CD1c-positive myeloid dendritic cell (primary cell): ENCODE results near the gene WDR26.
"Not testable (repeated sequence)": the region's sequence is repeated elsewhere in the genome, so short reads cannot be mapped to it uniquely, and the experiment has no call there.

Experiments used
- DNase-seq: peaks from one replicate; pipeline ENCODE4 v3.0.0-alpha.2; 2016; ENCODE audit errors: extremely low spot score

WDR26 gene

DNA sequence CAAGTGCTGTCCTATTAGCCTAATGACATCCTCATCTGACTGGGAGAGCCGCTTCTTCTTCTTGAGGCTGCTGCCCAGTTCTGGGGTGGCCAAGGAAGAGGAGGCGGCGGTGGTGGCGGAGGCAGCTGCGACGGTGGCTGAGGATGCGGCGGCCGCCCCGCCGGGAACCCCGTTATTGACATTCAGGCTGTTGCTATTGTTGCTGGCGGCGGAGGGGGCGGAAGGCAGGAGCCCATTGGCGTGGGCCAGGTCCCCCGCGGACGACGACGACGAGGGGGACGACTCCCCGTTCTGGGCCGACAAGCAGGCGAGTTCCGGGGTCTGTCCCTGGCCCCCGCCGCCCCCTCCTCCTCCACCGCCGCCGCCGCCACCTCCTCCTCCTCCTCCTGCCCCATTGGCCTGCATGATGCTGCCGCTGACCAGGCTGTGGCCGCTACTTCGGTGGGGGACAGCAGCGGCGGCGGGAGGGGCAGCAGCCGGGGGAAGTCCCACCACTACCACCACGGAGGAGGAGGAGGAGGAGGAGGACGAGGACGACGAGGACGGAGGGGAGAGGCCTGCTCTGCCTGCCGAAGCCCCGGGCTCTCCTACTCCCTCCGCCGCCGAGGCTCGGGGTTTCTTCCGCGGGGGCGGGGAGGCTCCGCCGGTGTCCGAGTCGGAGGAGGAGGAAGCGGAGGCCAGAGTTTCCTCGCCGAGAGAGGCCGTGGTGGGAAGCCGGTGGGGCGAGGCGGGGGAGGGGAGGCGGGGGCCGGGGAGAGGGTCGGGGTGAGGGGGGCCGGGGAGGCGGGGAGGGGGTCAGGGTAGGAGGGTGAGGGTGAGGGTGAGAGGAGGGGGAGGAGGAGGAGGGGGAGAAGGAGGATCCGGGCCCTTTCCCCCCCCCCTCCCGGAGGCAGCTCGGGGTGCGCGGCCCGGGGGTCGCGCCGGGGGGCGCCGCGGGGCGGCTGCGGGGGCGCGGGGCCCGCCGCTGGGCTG lies 610 bp downstream of the WDR26 start:
- peak; percentile 59 for DNase-seq

DNA sequence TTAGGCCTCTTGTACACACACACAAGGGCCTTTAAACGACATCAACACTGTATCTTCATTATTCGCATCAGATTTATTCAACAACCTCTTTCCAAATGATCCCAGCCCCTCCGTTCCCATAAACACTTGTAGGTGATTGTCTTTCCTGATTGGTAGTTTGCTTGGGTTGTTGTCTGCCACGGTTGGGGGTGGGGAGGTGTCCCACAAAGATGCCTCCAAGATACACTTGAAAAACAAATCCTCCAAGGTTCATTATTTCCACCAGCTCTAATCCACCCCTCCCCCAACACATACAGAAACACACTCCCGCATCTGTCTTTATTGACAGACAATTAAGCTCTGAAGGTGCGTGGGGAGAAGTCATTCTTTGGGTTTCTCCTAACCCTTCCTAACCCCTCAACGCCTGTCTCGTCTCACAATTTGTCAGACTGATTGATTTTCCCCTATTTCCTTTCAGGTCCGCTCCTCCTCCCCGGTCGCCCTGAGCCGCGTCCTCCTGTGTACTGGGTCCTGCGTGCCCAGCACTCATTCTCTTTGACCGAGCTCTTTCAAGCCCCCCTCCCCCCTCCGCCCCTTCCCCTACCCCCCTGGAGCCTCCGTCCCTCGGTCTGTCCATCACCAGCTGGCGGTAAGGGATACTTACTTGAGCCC lies 1.4 kb downstream of the WDR26 start:
- DNase-seq = peak; percentile 4

DNA sequence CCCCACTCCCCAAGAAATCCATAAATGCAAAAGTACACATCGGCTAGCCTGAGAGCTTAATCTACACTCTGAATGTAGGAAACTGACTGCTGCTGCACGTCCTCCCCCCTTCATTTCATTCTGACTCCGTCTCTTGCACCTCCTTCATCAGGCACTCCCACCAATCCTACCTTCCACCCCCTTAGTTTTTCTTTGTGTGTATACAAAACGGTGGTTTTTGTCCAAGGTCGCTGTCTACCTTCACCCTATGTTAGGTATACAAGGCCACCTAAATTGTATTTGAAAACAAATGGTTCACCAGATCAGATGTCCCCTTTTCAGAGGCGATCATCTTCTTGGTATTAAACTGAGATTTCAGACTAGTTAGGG lies 1.9 kb downstream of the WDR26 start:
- no peak for DNase-seq

DNA sequence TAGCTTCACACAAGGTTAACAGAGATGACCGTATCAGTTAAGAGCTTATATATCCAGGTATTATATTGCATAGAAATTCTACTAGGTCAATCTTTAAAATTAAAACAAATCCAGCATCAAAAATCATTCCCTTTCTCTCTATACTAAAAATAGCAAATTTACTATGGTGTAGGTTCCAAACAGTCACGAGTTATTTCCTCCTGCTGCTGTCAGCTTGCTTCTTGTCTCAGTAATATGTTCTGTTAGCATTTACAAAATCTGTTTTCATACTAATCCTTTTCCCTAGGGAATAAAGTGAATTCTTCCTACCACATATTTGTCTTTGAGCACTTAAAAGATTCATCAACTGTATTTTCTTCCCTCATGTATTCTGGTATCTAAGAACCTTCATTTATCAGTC lies 2.5 kb downstream of the WDR26 start:
- DNase-seq = no peak

DNA sequence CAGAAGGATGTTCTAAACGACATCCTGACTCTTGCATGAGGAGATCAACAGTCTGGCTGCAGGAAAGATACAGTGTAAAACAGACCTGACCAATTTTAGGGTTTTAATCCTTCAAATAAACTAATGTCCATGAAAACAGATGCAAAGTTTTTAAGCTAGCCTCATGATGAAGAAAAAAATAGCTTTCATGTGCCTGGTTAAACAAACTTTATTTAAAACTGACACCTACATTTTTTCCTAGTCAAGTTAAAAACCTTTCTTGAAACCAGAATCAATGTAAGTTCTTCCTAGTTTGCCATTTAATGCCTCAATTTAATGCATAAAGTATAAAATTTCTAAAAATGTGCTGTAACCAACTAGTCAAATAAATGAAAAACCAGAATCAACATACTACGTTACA lies 2.9 kb downstream of the WDR26 start:
- DNase-seq = no peak

DNA sequence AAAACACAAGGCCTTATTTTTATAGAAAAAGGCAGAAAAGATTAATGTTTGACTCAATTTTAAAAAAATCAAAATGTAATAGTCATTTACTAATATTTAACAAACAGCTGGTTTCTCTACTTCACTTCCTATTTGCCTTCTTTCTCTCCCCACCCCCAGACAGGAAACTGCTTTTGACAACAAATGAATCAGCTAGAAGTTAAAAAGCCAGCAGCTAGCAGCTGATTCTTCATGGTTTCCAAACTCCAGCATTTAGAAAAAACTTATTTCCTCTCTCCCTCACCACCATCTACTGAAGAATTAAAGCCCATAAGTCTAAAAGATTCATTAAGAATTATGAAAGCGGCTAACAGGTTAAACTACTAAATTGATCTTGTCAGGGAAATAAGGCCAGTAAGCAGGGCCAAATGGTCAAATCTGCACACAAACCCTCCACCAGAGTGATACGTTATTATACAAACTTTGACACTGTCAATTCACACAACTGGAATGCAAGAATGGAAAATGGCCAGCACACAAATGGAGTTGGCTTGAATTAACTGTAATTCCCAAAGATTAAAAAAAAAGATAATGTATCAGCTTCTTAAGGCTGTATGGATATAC lies 4.0 kb downstream of the WDR26 start:
- DNase-seq = peak; percentile 69

DNA sequence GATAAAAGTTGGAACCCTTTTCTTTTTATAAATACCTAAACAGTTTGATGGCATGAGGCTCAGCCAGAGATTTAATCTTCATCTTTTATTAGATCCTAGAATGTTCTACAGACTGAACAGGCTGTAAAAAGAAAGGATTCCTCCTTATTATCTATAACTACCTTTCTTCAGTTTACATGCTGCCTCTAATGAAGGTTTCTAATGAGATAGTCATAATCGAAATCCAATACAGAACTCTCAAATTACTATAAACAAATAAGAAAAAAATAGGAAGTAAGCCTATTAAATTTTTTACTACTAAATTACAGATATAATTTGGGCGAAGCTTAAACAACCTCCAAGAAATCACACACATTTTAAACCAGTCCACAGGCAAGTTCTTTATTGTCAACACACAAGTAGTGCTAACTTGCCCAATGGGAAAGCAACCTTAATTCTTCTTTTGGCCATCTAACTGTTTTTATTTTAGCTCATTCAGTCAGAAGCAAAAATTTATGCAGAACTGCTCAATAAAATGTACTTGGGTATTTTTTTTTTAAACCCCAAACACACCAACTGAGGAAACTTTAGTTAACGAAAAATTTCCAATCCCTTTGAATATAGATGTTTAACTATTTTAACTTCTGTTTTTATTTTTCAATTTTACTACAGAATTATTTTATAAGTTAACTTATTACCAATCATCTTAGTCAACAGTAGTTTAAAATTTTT lies 4.8 kb downstream of the WDR26 start:
- DNase-seq = no peak

DNA sequence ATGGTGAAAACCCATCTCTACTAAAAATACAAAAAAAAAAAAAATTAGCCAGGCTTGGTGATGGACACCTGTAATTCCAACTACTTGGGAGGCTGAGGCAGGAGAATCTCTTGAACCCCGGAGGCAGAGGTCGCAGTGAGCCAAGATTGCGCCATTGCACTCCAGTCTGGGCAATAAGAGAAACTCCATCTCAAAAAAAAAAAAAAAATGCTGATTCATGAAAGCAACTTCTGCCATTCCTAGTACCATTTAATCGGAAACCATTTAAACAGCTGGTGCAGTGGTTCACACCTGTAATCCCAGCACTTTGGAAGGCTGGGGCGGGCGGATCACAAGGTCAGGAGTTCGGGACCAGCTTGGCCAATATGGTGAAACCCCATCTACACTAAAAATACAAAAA lies 5.9 kb downstream of the WDR26 start:
- DNase-seq = not testable (repeated sequence)

DNA sequence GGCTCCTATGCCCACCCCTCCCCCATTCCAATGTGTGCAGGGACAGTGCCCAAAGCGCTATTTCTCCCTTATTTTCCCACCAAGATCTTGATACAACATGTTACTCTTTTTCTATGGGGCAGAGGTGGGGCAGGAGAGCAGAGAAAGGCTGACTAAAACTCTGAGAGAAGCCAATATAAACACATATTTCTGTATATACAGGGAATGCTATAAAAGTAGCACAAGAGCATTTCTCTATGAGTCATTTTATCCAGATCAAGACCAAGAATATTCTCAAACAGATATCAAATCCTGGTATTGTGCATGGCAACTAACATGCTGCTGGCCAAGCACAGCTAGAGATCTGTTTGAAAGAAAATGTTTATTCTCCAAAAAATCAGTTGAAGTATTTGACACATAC lies 7.3 kb downstream of the WDR26 start:
- DNase-seq = no peak

DNA sequence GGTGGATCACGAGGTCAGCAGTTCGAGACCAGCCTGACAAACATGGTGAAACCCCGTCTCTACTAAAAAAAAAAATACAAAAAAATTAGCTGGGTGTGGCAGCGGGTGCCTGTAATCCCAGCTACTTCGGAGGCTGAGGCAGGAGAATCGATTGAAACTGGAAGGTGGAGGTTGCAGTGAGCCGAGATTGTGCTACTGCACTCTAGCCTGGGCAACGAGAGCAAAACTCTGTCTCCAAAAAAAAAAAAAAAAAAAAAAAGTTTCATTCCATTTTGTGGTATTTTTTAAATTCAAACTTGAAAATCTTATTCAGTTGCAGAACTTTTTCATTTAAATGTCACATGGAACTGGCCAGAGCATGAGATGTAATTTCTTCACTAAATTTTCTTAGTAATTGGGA lies 7.7 kb downstream of the WDR26 start:
- not testable (repeated sequence) for DNase-seq

DNA sequence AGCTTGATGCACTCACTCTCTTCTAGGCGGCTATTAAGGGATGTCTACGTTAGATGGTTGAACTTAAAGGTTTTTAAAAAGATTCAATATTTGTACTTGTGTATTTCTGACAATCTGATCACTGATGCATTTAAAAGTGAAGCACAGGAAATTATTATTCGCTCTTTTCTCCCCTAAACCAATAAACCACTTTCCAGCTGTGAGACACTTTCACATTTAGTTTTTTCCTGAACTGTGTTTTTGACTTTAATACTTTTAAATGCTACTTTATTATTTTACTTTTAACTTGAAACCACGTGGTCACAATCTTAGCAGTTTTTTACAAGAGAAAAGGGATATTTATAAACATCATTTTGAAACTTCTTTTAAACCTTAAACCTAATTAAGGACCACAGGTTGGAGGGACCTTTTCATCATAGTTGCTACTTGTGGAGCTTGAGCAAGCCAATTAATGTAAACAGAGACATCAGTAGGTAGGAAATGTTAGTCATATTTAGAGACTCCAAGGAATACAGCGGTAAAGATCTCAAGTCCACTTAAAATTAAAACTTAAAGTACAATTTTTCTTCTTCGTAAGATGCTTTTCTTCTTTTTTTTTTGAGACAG lies 9.2 kb downstream of the WDR26 start:
- DNase-seq = no peak

DNA sequence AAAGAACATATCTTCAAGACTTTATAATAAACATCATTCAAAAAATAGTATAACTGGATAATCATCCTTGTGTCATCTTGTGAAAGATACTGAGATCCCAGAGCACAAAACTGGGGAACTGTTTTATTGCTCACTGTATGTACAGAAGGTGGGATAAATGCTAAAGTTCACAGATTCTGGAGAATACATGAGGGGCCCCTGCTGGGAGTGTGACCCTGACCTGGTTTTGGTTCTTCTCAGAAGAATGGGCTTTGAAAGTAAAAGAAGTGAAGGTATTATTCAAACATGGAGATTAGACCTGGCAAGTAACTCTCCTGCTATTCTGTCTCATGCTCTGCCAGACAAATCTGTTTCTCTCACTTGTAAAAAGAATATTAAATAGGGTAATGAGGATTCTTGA lies 14.5 kb downstream of the WDR26 start:
- no peak for DNase-seq

DNA sequence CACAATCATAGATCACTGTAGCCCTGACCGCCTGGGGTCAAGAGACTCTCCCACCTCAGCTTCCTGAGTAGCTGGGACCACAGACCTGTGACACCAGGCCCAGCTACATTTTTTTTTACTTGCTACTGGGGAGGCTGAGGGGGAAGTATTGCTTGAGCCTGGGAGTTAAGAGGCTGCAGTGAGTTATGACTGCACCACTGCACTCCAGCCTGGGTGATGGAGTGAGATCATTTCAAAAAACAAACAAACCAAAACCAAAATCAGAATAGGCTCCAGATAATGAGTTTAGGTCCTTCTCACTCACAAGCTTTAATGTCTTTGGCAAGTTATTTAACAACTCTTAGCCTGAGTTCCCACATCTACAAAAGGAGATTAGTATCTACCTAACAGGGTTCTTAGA lies 22.8 kb downstream of the WDR26 start:
- no peak for DNase-seq

DNA sequence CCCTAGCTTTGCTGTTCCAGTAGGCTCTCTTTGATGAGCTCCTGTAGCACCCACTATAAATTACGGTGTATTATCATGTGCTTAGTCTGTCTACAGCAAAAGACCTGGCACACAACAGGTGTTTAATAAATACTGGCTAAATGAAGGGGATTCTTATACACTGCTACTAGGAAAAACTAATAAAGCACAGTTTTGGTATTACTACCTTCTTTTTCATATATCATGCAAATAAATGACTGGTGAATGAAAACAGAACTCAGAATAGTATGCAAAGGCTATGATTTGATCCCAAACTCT lies 26.4 kb downstream of the WDR26 start:
- no peak for DNase-seq

DNA sequence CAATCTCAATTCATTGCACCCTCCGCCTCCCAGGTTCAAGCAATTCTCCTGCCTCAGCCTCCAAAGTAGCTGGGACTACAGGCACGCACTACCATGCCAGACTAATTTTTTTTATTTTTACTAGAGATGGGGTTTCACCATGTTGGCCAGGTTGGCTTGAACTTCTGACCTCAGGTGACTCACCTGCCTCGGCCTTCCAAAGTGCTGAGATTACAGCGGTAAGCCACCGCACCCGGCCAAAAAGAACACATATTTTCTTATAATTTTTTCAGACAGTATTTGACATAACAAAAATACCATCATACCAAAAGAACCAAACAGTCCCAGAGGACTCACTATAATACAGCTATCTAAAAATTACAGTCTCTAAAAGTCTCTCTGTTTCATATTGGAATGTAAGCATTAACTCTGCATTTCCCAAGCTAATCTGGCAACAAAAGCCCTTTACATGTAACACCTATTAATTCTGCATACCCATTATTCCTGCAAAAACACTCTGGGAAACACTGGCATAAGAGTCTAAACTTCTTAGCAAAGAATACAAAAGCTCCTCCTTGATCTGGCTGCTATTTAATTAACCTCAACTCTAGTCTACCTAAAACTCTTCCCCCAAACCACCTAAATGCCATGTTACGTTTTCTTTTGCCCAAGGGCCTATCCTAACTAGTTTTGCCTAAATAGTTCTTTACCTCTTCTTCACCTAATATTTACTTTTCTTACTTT lies 26.9 kb downstream of the WDR26 start:
- DNase-seq = no peak

DNA sequence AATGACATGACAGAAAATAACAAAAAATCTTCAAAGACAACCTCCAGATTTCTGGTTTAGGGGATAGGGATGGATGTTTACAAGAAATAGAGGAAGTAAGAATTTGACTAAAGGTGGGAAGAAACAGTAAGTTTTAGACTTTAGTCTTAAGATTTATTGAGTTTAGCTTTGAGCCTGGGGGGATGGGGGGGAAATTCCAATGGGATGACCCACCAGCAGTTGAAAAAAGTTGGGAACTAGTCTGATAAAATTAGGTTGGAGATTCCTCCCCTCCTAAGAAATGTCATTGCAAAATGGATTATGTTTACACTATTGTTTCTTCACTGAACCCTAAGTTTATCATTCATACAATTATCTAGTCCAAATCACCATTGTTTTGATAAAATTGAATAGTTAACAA lies 28.4 kb downstream of the WDR26 start:
- no peak for DNase-seq

DNA sequence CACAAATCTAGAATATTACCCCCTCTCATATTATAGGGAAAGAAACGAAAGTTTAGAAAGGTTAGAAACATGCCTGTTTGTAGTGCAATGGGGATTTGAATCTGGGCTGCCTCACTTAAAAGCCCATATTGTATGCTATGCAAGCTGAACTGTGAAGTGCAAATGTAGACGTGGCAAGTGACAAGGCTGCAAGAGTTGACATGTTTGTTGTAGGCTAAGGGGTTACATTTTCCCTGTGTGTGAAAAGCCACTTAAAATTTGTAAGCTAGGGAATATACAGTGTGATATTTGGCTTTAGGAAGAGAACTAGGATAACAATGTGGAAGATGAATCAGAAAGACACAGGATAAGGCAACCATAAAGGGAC lies 29.0 kb downstream of the WDR26 start:
- DNase-seq = no peak

DNA sequence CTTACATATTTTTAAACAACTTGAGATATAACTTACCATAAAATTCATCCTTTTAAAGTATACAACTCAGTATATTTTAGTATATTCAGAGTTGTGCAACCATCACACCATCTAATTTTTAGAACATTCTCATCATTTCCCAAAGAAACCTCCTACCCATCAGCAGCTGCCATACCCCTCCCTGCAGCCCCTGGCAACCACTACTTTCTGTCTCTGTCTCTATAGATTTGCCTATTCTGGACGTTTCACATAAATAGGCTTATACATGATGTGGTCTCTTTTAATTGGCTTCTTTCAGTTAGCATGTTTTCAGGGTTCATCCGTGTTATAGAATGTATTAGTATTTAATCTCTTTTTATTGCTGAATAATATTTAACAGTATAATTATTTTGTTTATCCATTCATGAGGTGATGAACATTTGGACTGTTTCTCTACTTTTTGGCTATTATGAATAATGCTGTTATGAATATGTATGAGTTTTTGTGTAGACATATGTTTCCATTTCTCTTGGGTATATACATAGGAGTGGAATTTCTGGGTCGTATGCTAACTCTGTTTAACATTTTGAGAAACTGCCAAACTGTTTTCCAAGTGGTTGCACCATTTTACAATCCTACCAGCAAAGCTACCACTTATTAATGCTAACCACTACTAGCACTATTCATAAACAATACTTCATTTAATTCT lies 29.5 kb downstream of the WDR26 start:
- no peak for DNase-seq

DNA sequence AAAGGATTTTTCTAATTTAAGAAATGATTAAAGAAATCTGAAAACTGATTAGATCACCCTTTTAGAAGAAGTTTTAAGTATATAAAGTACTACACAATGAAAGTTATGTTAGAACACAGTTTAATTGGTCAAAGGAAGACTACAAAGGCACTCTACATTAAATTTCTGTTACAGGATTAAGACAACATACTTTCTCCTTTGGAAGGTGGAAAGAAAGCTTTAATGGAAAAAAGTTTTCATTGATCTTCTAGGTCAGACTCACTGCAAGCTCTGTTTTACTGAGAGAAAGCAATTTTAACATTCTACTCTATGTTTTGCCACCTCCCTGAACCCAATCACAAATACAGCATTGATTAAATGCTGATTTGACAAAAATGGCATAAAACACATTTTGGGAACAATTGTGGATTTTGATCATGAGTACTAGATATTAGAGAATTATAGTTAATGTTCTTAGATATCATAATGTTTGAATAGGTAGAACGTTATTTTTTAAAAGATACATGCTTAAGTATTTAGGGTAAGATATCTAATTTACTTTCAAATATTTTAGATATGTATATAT lies 32.0 kb downstream of the WDR26 start:
- DNase-seq = no peak

DNA sequence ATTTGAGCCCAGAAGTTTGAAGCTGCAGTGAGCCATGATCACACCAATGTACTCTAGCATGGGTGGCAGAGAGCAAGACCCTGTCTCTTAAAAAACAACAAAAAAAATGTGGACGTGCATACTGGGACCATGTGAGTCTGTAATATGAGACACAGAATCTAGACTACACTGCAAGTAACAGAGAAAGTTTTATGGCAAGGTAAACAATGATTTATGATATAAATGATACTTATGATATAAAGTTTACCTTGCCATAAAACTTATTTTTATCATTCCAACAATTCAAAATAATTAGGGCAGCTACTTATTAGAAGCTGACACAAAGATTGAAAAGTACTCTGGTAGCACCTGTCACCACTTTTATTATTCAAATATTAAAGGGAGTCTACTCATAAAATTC lies 34.7 kb downstream of the WDR26 start:
- no peak for DNase-seq

DNA sequence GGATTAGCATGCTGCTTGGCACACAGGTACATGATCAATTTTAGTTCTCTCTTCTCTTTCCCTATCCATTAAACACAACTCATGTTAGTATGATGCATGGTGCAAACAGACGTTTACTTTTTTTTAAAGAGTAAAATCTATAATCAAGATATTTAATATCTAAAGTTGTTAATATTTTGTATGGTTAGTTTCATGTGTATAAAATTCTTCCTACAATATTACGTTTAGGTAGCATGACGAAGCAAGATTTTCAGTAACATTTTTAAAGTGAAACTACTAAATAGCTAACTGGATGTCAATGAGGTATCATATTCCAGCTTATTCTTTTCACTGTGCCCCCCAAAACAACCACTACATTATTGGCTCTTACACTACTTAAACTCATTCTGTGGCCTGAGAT lies 41.3 kb downstream of the WDR26 start:
- DNase-seq = no peak
